ENCODE data around the gene ACTG1. TPM values are rescaled to one million over a fixed set of nuclear protein-coding genes. Genes with fewer than 3 reads are reported as not detected.

Gene ACTG1
- total RNA-seq, 1 donor from 2014 or later: 5,342 TPM

- no peak for TF ChIP-seq CTCF (IDR thresholded peaks at IDR 0.05; ENCODE audit: partially characterized antibody, unreplicated experiment)
- Mint-ChIP-seq H3K27me3 (ENCODE audit: unreplicated experiment) (peaks cover 15% of the 10 kb centered on the region), H3K4me3 (ENCODE audit: unreplicated experiment) (peak overlapping the region; percentile 64)
Measured at GRCh38 chr17:81480140-81481072, 32.2 kb downstream of the ACTG1 start.

GRCh38 chr17:81479175-81480071 lies 33.2 kb downstream of the ACTG1 start:
- Mint-ChIP-seq H3K9me3 (ENCODE audit: unreplicated experiment) (peaks cover 12% of the 10 kb centered on the region), H3K27ac (ENCODE audit: unreplicated experiment) (peak overlapping the region; percentile 59), H3K36me3 (ENCODE audit: unreplicated experiment) (no peaks in the 10 kb centered on the region), H3K4me1 (ENCODE audit: low read depth, unreplicated experiment) (peaks cover 29% of the 10 kb centered on the region), H3K27me3 (ENCODE audit: unreplicated experiment) (peaks cover 15% of the 10 kb centered on the region), H3K4me3 (ENCODE audit: unreplicated experiment) (peak overlapping the region; percentile 43)
- no peak for DNase-seq
- TF ChIP-seq CTCF (IDR thresholded peaks at IDR 0.05; ENCODE audit: partially characterized antibody, unreplicated experiment): no peak

More at GRCh38 chr17:81480140-81481072, 32.2 kb downstream of the ACTG1 start:
- H3K36me3 Mint-ChIP-seq (ENCODE audit: unreplicated experiment): no peaks in the 10 kb centered on the region
- peaks cover 23% of the 10 kb centered on the region for H3K4me1 Mint-ChIP-seq (ENCODE audit: low read depth, unreplicated experiment)
- H3K27ac Mint-ChIP-seq (ENCODE audit: unreplicated experiment): peak overlapping the region; percentile 68
- peaks cover 12% of the 10 kb centered on the region for H3K9me3 Mint-ChIP-seq (ENCODE audit: unreplicated experiment)
- peak; percentile 41 for DNase-seq

GRCh38 chr17:81478119-81478518 lies 34.5 kb downstream of the ACTG1 start:
- Mint-ChIP-seq H3K4me1 (ENCODE audit: low read depth, unreplicated experiment) (peaks cover 32% of the 10 kb centered on the region), H3K27me3 (ENCODE audit: unreplicated experiment) (peaks cover 18% of the 10 kb centered on the region), H3K4me3 (ENCODE audit: unreplicated experiment) (no peak overlapping the region), H3K9me3 (ENCODE audit: unreplicated experiment) (peaks cover 15% of the 10 kb centered on the region), H3K36me3 (ENCODE audit: unreplicated experiment) (no peaks in the 10 kb centered on the region), H3K27ac (ENCODE audit: unreplicated experiment) (no peak overlapping the region)
- TF ChIP-seq CTCF (IDR thresholded peaks at IDR 0.05; ENCODE audit: partially characterized antibody, unreplicated experiment): no peak
- DNase-seq: no peak

- no peak for TF ChIP-seq CTCF (IDR thresholded peaks at IDR 0.05; ENCODE audit: partially characterized antibody, unreplicated experiment)
- Mint-ChIP-seq H3K27ac (ENCODE audit: unreplicated experiment) (no peak overlapping the region), H3K4me3 (ENCODE audit: unreplicated experiment) (no peak overlapping the region), H3K4me1 (ENCODE audit: low read depth, unreplicated experiment) (peaks cover 28% of the 10 kb centered on the region), H3K9me3 (ENCODE audit: unreplicated experiment) (peaks cover 15% of the 10 kb centered on the region), H3K27me3 (ENCODE audit: unreplicated experiment) (peaks cover 17% of the 10 kb centered on the region), H3K36me3 (ENCODE audit: unreplicated experiment) (no peaks in the 10 kb centered on the region)
- DNase-seq: no peak
Measured at GRCh38 chr17:81477173-81477572, 35.4 kb downstream of the ACTG1 start.
